MM.1S (cell line): ENCODE results near the gene MSI2.

Experiments
- DNase-seq: peaks from one replicate; pipeline ENCODE4 v3.0.0-alpha.2; 2015
- H2AFZ ChIP-seq: fragments of 300-600 bp; sonication (generic); 2 replicates; pipeline ENCODE4 v1.6.0; 2016; ENCODE audit warnings: antibody characterized with exemption, low read length
- H3F3A ChIP-seq: fragments of 300-600 bp; sonication (generic); 2 replicates; pipeline ENCODE4 v1.6.1; 2016; ENCODE audit warnings: mild to moderate bottlenecking, antibody characterized with exemption, low read length, moderate library complexity, mixed read lengths; ENCODE audit not compliant: insufficient read depth
- H3K27ac ChIP-seq: fragments of 300-600 bp; sonication (generic); 2 replicates; pipeline ENCODE4 v1.5.1; 2016; ENCODE audit warnings: mild to moderate bottlenecking, low read length
- H3K27me3 ChIP-seq: fragments of 300-600 bp; sonication (generic); replicated peaks from 2 replicates; pipeline ENCODE4 v1.6.0; 2016; ENCODE audit warnings: low read length; ENCODE audit not compliant: insufficient read depth
- H3K36me3 ChIP-seq: fragments of 300-600 bp; sonication (generic); replicated peaks from 2 replicates; pipeline ENCODE4 v1.6.1; 2016; ENCODE audit warnings: mild to moderate bottlenecking, low read length, mixed read lengths; ENCODE audit not compliant: insufficient read depth
- H3K4me1 ChIP-seq: fragments of 300-600 bp; sonication (generic); 2 replicates; pipeline ENCODE4 v1.6.1; 2016; ENCODE audit warnings: low read length, mixed read lengths
- H3K4me2 ChIP-seq: fragments of 300-600 bp; sonication (generic); 2 replicates; pipeline ENCODE4 v1.6.0; 2016; ENCODE audit warnings: low read depth, low read length
- H3K4me3 ChIP-seq: fragments of 300-600 bp; sonication (generic); 2 replicates; pipeline ENCODE4 v1.5.1; 2016; ENCODE audit warnings: low read length, mixed read lengths
- H3K79me2 ChIP-seq: fragments of 300-600 bp; sonication (generic); 2 replicates; pipeline ENCODE4 v1.6.1; 2016; ENCODE audit warnings: mixed run types, low read length, mixed read lengths
- H3K9ac ChIP-seq: fragments of 300-600 bp; sonication (generic); 2 replicates; pipeline ENCODE4 v1.6.1; 2016; ENCODE audit warnings: low read length, mixed read lengths
- H3K9me2 ChIP-seq: fragments of 300-600 bp; sonication (generic); replicated peaks from 2 replicates; pipeline ENCODE4 v1.6.1; 2016; ENCODE audit warnings: mild to moderate bottlenecking, low read length, mixed read lengths; ENCODE audit not compliant: insufficient read depth
- H3K9me3 ChIP-seq: fragments of 300-600 bp; sonication (generic); replicated peaks from 2 replicates; pipeline ENCODE4 v1.6.1; 2016; ENCODE audit warnings: mild to moderate bottlenecking, low read length, mixed read lengths; ENCODE audit not compliant: insufficient read depth
- H4K20me1 ChIP-seq: fragments of 300-600 bp; sonication (generic); 2 replicates; pipeline ENCODE4 v1.6.1; 2016; ENCODE audit warnings: mild to moderate bottlenecking, low read length, moderate library complexity, mixed read lengths; ENCODE audit not compliant: insufficient read depth
- EZH2 ChIP-seq: fragments of 300-600 bp; sonication (generic); optimal IDR thresholded peaks from 2 replicates; pipeline ENCODE3; 2017; ENCODE audit warnings: low read depth, mild to moderate bottlenecking, antibody characterized with exemption, low read length, mixed read lengths
- EZH2phosphoT487 ChIP-seq: fragments of 300-600 bp; sonication (generic); IDR thresholded peaks from 2 replicates; pipeline ENCODE4 v1.6.1; 2018; ENCODE audit warnings: antibody characterized with exemption, low read length
- TF ChIP-seq, protein P1 (sequence below): fragments of 300-600 bp; sonication (generic); IDR thresholded peaks from 2 replicates; pipeline ENCODE4 v1.5.1; 2016; ENCODE audit warnings: antibody characterized with exemption, low read length, mixed read lengths

Gene MSI2

DNA sequence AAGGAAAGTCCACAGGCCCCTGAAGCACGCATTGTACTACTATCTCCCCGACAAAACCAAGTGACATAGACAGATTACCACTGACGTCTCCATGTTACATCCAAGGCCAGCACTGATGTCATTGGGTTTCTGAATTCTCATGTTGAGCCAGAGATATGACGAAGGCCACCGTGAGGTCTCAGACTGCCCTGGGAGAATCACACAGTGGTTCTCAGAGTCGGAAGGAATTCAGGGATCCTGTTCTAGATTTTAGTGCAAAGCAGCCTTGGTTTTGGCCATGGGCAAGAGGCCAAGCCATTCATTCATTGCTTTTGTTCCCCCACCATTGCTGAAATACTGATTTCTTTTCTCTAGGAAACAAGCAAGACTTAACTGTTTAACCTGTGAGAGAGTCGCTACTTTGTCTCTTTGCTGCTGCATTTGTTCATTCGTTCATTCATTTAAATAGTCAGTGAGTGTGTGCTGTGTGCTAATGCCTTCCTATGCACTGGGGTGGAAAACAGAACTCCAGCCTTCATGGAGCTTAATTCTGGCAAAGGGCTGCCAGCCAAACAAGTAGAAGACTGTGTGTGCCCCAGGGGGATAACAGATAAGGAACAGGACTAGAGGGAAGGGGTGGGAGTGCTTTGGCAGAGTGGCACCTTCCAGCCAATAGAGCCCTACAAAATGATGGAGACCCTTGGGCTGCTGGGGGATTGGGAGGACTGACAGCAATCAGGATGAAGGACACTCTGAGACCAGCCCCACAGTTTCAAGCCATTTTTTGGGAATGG lies 222.3 kb downstream of the MSI2 start:
- Histone ChIP-seq H3K4me2 (no peak overlapping the region), H3K4me1 (peaks cover 71% of the 10 kb centered on the region), H3K9me3 (no peaks in the 10 kb centered on the region), H3K9ac (no peak overlapping the region), H2AFZ (no peak overlapping the region), H3K4me3 (no peak overlapping the region), H3K9me2 (no peaks in the 10 kb centered on the region), H3K36me3 (no peaks in the 10 kb centered on the region), H4K20me1 (no peaks in the 10 kb centered on the region), H3F3A (peaks cover 23% of the 10 kb centered on the region), H3K79me2 (peaks cover 65% of the 10 kb centered on the region), H3K27me3 (no peaks in the 10 kb centered on the region), H3K27ac (peak overlapping the region; percentile 84; the same call in 1 of the 2 replicates)
- TF ChIP-seq, protein P1, sequence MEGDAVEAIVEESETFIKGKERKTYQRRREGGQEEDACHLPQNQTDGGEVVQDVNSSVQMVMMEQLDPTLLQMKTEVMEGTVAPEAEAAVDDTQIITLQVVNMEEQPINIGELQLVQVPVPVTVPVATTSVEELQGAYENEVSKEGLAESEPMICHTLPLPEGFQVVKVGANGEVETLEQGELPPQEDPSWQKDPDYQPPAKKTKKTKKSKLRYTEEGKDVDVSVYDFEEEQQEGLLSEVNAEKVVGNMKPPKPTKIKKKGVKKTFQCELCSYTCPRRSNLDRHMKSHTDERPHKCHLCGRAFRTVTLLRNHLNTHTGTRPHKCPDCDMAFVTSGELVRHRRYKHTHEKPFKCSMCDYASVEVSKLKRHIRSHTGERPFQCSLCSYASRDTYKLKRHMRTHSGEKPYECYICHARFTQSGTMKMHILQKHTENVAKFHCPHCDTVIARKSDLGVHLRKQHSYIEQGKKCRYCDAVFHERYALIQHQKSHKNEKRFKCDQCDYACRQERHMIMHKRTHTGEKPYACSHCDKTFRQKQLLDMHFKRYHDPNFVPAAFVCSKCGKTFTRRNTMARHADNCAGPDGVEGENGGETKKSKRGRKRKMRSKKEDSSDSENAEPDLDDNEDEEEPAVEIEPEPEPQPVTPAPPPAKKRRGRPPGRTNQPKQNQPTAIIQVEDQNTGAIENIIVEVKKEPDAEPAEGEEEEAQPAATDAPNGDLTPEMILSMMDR: no peak
- TF ChIP-seq EZH2 (no peak), EZH2phosphoT487 (no peak)
- no peak for DNase-seq

DNA sequence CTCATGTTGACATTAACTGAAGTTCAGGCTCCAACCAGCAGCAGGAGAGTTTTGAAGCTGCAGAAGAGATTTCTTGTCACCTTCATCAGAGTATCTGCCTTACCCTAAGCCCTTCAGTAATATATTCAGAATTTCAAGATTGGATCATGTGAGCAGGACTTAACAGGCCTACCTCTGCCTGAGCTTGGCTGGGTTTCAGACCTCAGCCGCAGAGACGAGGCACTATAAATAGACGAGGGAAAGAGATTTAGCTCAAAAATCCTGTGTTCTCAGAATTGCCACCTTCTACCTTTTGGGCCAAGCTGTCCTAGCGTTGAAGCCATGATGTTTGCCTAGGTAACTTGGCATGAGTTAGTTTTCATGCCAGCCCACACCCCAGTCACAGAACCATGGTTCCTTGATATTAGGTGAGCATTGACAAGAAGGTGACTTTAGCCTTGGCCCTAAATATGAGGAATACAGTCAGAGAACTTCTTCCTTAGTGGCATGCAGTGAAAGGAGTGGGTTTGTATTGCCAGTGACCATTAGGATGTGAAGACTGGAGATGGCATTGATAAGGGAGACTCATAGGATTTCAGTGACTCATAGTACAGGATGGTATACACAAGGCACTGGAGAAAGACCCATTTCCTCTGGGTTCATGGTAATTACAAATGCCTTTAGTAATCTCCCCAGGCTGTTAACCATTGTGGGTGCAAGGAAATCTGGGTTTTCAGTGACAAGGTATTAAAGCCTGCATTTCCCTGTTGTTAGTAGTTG lies 224.3 kb downstream of the MSI2 start:
- no peak overlapping the region for H2AFZ ChIP-seq
- H3K27me3 ChIP-seq: no peaks in the 10 kb centered on the region
- peaks cover 38% of the 10 kb centered on the region for H3F3A ChIP-seq
- no peaks in the 10 kb centered on the region for H4K20me1 ChIP-seq
- TF ChIP-seq, protein P1: no peak
- TF ChIP-seq EZH2: no peak
- no peak for TF ChIP-seq EZH2phosphoT487
- peak overlapping the region; percentile 33; the same call in 1 of the 2 replicates for H3K9ac ChIP-seq
- H3K79me2 ChIP-seq: peaks cover 64% of the 10 kb centered on the region
- H3K4me3 ChIP-seq: no peak overlapping the region; the same call in 1 of the 2 replicates
- no peaks in the 10 kb centered on the region for H3K36me3 ChIP-seq
- DNase-seq: peak; percentile 84
- H3K4me1 ChIP-seq: peaks cover 84% of the 10 kb centered on the region
- no peaks in the 10 kb centered on the region for H3K9me3 ChIP-seq
- H3K4me2 ChIP-seq: peak overlapping the region; percentile 63
- H3K27ac ChIP-seq: peak overlapping the region; percentile 83
- H3K9me2 ChIP-seq: no peaks in the 10 kb centered on the region

DNA sequence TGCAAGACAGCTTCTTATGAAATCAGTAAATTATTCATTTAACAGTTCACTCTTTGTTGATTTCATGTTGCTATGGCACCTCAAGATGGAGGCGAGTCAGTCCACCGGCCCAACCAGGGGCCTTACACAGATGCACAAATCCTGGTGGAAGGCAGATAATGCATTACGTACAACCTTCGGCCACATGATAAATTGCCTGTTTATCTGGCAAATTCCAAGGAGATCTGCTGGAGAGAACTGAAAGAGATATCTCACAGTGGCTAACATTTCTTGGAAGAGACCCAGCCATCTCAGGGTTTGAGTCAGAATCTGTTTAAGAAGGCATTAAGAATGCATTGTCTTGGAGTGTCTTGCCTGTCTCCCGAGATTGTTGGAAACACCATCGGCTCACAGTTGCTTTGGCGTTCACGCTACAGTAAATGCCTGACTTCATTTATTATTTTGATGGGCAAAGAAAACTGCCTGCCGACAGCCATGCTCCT lies 225.6 kb downstream of the MSI2 start:
- Histone ChIP-seq H2AFZ (no peak overlapping the region), H3K4me1 (peaks cover 85% of the 10 kb centered on the region), H3K4me3 (no peak overlapping the region), H3K9me3 (no peaks in the 10 kb centered on the region), H3K9ac (no peak overlapping the region), H3F3A (peaks cover 33% of the 10 kb centered on the region), H3K79me2 (peaks cover 71% of the 10 kb centered on the region), H3K4me2 (no peak overlapping the region), H3K36me3 (no peaks in the 10 kb centered on the region), H3K27me3 (no peaks in the 10 kb centered on the region), H3K27ac (no peak overlapping the region), H3K9me2 (no peaks in the 10 kb centered on the region), H4K20me1 (no peaks in the 10 kb centered on the region)
- TF ChIP-seq EZH2 (no peak), EZH2phosphoT487 (no peak)
- TF ChIP-seq, protein P1: no peak
- DNase-seq: no peak
